ENCODE results near the gene ELFN1. TPM values are rescaled to one million over a fixed set of nuclear protein-coding genes. Genes with fewer than 3 reads are reported as not detected.

The ELFN1 gene
- total RNA-seq, 2 donors from 2014 or later = 0.33 to 1.3 TPM

- H3K27ac ChIP-seq = no peak overlapping the region
- H3K27me3 ChIP-seq = no peaks in the 10 kb centered on the region
- no peak for ATAC-seq
- intact Hi-C loops (cut with DNase I) = no loop called here
- H3K9me3 ChIP-seq = no peaks in the 10 kb centered on the region
- peak; percentile 41 to 70 (median 57) for DNase-seq
- no peak overlapping the region for H3K4me3 ChIP-seq
- TF ChIP-seq, protein P1, sequence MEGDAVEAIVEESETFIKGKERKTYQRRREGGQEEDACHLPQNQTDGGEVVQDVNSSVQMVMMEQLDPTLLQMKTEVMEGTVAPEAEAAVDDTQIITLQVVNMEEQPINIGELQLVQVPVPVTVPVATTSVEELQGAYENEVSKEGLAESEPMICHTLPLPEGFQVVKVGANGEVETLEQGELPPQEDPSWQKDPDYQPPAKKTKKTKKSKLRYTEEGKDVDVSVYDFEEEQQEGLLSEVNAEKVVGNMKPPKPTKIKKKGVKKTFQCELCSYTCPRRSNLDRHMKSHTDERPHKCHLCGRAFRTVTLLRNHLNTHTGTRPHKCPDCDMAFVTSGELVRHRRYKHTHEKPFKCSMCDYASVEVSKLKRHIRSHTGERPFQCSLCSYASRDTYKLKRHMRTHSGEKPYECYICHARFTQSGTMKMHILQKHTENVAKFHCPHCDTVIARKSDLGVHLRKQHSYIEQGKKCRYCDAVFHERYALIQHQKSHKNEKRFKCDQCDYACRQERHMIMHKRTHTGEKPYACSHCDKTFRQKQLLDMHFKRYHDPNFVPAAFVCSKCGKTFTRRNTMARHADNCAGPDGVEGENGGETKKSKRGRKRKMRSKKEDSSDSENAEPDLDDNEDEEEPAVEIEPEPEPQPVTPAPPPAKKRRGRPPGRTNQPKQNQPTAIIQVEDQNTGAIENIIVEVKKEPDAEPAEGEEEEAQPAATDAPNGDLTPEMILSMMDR (IDR thresholded peaks at IDR 0.05) = no peak
- no peak for TF ChIP-seq POLR2A (IDR thresholded peaks at IDR 0.05)
- 23 to 28% methylated on average over 17 to 28 of the region's 28 CpGs for WGBS, 2 donors
- no peaks in the 10 kb centered on the region for H3K36me3 ChIP-seq (replicated peaks in 1 of 2; ENCODE audit: insufficient read depth in 1 of 2, low read depth in 2 of 2)
- peaks cover 9% of the 10 kb centered on the region for H3K4me1 ChIP-seq
Observed at GRCh38 chr7:1742555-1743303, 72.7 kb downstream of the ELFN1 start.

DNA sequence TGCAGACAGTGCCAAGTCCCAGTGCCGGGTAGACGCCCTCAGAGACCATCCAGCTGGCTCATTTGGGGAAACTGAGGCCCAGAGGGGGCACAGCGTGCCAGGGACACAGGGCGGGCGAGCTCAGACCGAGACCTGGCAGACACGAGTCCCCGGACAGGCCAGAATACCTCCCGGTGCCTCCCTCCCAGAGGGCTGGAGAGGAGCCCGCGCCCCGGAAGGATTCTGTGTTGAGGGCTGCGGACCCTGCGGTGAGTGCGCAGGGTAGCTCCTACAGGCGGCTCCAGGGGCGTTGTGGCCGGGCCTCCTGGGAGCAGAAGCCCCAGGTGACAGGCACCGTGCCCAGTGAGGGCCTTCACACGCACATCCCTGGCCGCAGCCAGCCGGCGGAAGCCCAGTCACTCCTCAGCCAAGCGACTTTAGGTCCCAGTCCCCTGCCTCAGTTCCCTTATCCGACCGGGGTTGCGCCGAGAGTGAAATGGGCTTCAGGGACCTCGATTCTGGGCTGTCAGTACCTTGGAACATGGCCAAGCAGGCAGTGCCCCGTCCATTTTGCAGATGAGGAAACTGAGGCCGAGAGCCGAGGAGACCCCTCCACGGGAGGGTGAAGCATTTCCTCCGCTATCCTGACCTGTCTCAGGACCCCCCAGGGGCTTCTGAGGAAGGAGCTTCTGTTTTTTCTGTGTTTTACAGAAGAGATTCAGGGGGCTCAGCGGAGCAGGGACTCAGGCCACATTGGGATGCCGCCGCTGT lies 73.6 kb downstream of the ELFN1 start:
- ATAC-seq = no peak
- no peak for DNase-seq
- WGBS, 2 donors = 84% methylated on average over 37 of the region's 37 CpGs; no CpG with 5 or more reads in 1 of the 2 donors
- H3K27me3 ChIP-seq = no peaks in the 10 kb centered on the region
- intact Hi-C loops (cut with DNase I) = no loop called here
- no peaks in the 10 kb centered on the region for H3K9me3 ChIP-seq
- H3K27ac ChIP-seq = no peak overlapping the region
- H3K36me3 ChIP-seq (replicated peaks in 1 of 2; ENCODE audit: insufficient read depth in 1 of 2, low read depth in 2 of 2) = no peaks in the 10 kb centered on the region
- H3K4me3 ChIP-seq = no peak overlapping the region
- TF ChIP-seq, protein P1 (IDR thresholded peaks at IDR 0.05) = no peak
- TF ChIP-seq POLR2A (IDR thresholded peaks at IDR 0.05) = no peak
- H3K4me1 ChIP-seq = peaks cover 9% of the 10 kb centered on the region

DNA sequence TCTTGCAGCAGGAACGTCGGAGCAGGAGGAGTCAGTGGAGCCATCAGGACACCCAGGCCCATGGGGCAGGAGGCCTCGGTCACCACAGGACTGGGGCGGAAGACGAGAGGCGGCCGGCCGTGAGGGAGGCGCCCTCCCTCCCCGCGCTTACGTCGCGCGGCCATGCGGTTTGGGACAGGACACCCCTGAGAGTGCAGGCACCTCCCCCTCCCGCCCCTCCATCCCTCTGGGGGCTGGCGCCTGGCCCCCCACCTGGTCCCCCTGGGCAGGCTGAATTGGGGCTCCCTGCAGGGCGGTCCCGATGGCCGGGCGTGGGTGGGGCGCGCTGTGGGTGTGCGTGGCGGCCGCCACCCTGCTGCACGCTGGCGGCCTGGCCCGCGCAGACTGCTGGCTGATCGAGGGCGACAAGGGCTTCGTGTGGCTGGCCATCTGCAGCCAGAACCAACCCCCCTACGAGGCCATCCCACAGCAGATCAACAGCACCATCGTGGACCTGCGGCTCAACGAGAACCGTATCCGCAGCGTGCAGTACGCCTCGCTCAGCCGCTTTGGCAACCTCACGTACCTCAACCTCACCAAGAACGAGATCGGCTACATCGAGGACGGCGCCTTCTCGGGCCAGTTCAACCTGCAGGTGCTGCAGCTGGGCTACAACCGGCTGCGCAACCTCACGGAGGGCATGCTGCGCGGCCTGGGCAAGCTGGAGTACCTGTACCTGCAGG lies 74.4 kb downstream of the ELFN1 start:
- ATAC-seq (no peak), DNase-seq (no peak)
- no peaks in the 10 kb centered on the region for H3K27me3 ChIP-seq
- WGBS, 2 donors = 91 to 98% methylated on average over 28 to 56 of the region's 56 CpGs
- TF ChIP-seq, protein P1 (IDR thresholded peaks at IDR 0.05) = no peak
- TF ChIP-seq POLR2A (IDR thresholded peaks at IDR 0.05) = no peak
- H3K9me3 ChIP-seq = no peaks in the 10 kb centered on the region
- intact Hi-C loops (cut with DNase I) = no loop called here
- H3K27ac ChIP-seq = no peak overlapping the region
- H3K36me3 ChIP-seq (replicated peaks in 1 of 2; ENCODE audit: insufficient read depth in 1 of 2, low read depth in 2 of 2) = no peaks in the 10 kb centered on the region
- H3K4me1 ChIP-seq = peaks cover 9% of the 10 kb centered on the region
- no peak overlapping the region for H3K4me3 ChIP-seq

GRCh38 chr7:1745018-1745532 lies 75.0 kb downstream of the ELFN1 start:
- Histone ChIP-seq H3K36me3 (replicated peaks in 1 of 2; ENCODE audit: insufficient read depth in 1 of 2, low read depth in 2 of 2) (no peaks in the 10 kb centered on the region), H3K27me3 (peaks cover 0 to 2% of the 10 kb centered on the region in 2 donors), H3K9me3 (no peaks in the 10 kb centered on the region), H3K27ac (no peak overlapping the region), H3K4me1 (peaks cover 14% of the 10 kb centered on the region), H3K4me3 (no peak overlapping the region)
- no peak for ATAC-seq
- 92 to 94% methylated on average over 28 to 45 of the region's 46 CpGs for WGBS, 2 donors
- no peak for DNase-seq
- TF ChIP-seq, protein P1 (IDR thresholded peaks at IDR 0.05) = no peak
- TF ChIP-seq POLR2A (IDR thresholded peaks at IDR 0.05) = no peak
- intact Hi-C loops (cut with DNase I) = no loop called here

All from body of pancreas (tissue), 4 donors.